HepG2 (cell line): Measurements from ENCODE around the gene ZSCAN31. TPM values are rescaled to one million over a fixed set of nuclear protein-coding genes. Genes with fewer than 3 reads are reported as not detected.

Experiments used
- CEBPG ChIP-seq: IDR thresholded peaks from 2 replicates; pipeline ENCODE4 v1.6.1; 2016
- DMTF1 ChIP-seq: sonication (generic); formaldehyde crosslinking; IDR thresholded peaks from 2 replicates; pipeline ENCODE4 v1.4.0; 2020; ENCODE audit warnings: mild to moderate bottlenecking, missing genetic modification reagents
- DPF2 ChIP-seq: sonication (generic); formaldehyde crosslinking; IDR thresholded peaks from 2 replicates; pipeline ENCODE4 v1.4.0; 2020; ENCODE audit warnings: mild to moderate bottlenecking, low read depth, missing genetic modification reagents, borderline replicate concordance
- IKZF4 ChIP-seq: sonication (generic); formaldehyde crosslinking; IDR thresholded peaks from 2 replicates; pipeline ENCODE4 v1.5.1; 2020; ENCODE audit warnings: borderline replicate concordance, mild to moderate bottlenecking, low read depth, missing genetic modification reagents; ENCODE audit errors: not compliant biosample characterization
- KLF13 ChIP-seq: sonication (generic); formaldehyde crosslinking; IDR thresholded peaks from 2 replicates; pipeline ENCODE4 v1.4.0; 2020; ENCODE audit warnings: mild to moderate bottlenecking, missing genetic modification reagents
- KMT2A ChIP-seq: sonication (generic); formaldehyde crosslinking; IDR thresholded peaks from 2 replicates; pipeline ENCODE4 v1.4.0; 2020; ENCODE audit warnings: missing genetic modification reagents
- MAFK ChIP-seq, 2 experiments: IDR thresholded peaks in 1 of 2; conservative IDR thresholded peaks in 1 of 2; 2 replicates each; pipeline ENCODE4 v1.6.1; 2011; ENCODE audit warnings: improper control_type of control experiment in 2 of 2, low read length in 2 of 2
- NFRKB ChIP-seq: fragments of 450-650 bp; IDR thresholded peaks from 2 replicates; pipeline ENCODE4 v1.6.1; 2017
- PITX1 ChIP-seq: sonication (generic); formaldehyde crosslinking; IDR thresholded peaks from 2 replicates; pipeline ENCODE4 v1.5.1; 2020; ENCODE audit warnings: mild to moderate bottlenecking, missing genetic modification reagents
- PRDM4 ChIP-seq: sonication (generic); formaldehyde crosslinking; IDR thresholded peaks from 2 replicates; pipeline ENCODE4 v1.9.0; 2021; ENCODE audit warnings: missing genetic modification reagents, borderline replicate concordance
- RNF2 ChIP-seq: fragments of 450-650 bp; conservative IDR thresholded peaks from 2 replicates; pipeline ENCODE4 v1.6.1; 2016; ENCODE audit warnings: low read depth
- SAP130 ChIP-seq: IDR thresholded peaks from 2 replicates; pipeline ENCODE4 v1.6.1; 2016; ENCODE audit warnings: low read depth
- SMARCC2 ChIP-seq: fragments of 450-650 bp; IDR thresholded peaks from 2 replicates; pipeline ENCODE4 v1.6.1; 2017; ENCODE audit warnings: antibody characterized with exemption, mild to moderate bottlenecking
- SRF ChIP-seq: IDR thresholded peaks from 2 replicates; pipeline ENCODE4 v1.6.1; 2011; ENCODE audit warnings: mild to moderate bottlenecking, low read depth, low read length, moderate library complexity
- TARDBP ChIP-seq: sonication (generic); formaldehyde crosslinking; IDR thresholded peaks from 2 replicates; pipeline ENCODE4 v1.8.0; 2022; ENCODE audit warnings: mild to moderate bottlenecking, missing genetic modification reagents
- WIZ ChIP-seq: sonication (generic); formaldehyde crosslinking; IDR thresholded peaks from 2 replicates; pipeline ENCODE4 v1.5.1; 2020; ENCODE audit warnings: mild to moderate bottlenecking, missing genetic modification reagents
- YEATS4 ChIP-seq: sonication (generic); formaldehyde crosslinking; IDR thresholded peaks from 2 replicates; pipeline ENCODE4 v1.4.0; 2020; ENCODE audit warnings: missing genetic modification reagents, borderline replicate concordance
- ZBTB14 ChIP-seq: sonication (generic); formaldehyde crosslinking; IDR thresholded peaks from 2 replicates; pipeline ENCODE4 v1.4.0; 2020; ENCODE audit warnings: missing genetic modification reagents
- ZFP36L2 ChIP-seq: sonication (generic); formaldehyde crosslinking; IDR thresholded peaks from 2 replicates; pipeline ENCODE4 v1.4.0; 2020; ENCODE audit warnings: missing genetic modification reagents
- ZHX1 ChIP-seq: sonication (generic); formaldehyde crosslinking; IDR thresholded peaks from 2 replicates; pipeline ENCODE4 v1.8.1; 2022; ENCODE audit warnings: low read depth, mild to moderate bottlenecking, missing genetic modification reagents
- ZNF205 ChIP-seq: IDR thresholded peaks from 2 replicates; pipeline ENCODE4 v1.6.1; 2018; ENCODE audit warnings: missing biosample characterization, missing genetic modification reagents
- ZNF430 ChIP-seq: sonication (generic); formaldehyde crosslinking; IDR thresholded peaks from 2 replicates; pipeline ENCODE4 v1.9.0; 2021; ENCODE audit warnings: mild to moderate bottlenecking, missing genetic modification reagents
- ZNF766 ChIP-seq: sonication (generic); formaldehyde crosslinking; IDR thresholded peaks from 2 replicates; pipeline ENCODE4 v1.5.0; 2020; ENCODE audit warnings: missing genetic modification reagents, borderline replicate concordance
- polyA plus RNA-seq, 8 experiments: library from polyadenylated mRNA; depleted of rRNA in 3 of 8; stranded (reverse) in 7 of 8; unstranded in 1 of 8; fragments of >200 nt; fragmentation: Illumina TruSeq in 4 of 8; extraction: Trizol in 4 of 8; gene quantifications; 2 replicates each; pipeline versions ENCODE4 v1.2.1 to v1.2.3, GENCODE V29; 2011 to 2016; ENCODE audit warnings: low read depth in 4 of 8, missing spikeins in 1 of 8, mixed read lengths in 1 of 8; ENCODE audit not compliant: insufficient read depth in 1 of 8
- total RNA-seq, 5 experiments: library from RNA; depleted of rRNA; stranded (reverse); fragments of >200 nt; fragmentation: Illumina TruSeq; extraction: Trizol; gene quantifications; 2 replicates each; pipeline ENCODE4 v1.2.3, GENCODE V29; 2016; ENCODE audit warnings: low read depth in 1 of 5

Gene ZSCAN31
- total and polyA plus RNA-seq, 2 of the 13 experiments (the other 11 are each of a cell fraction or from before 2014, with no cell fraction given), result 5.3 to 6.2 TPM

GRCh38 chr6:28281288-28282064 is 54.5 kb downstream of the ZSCAN31 start, which contains the start of gene PGBD1 (continued):
- TF ChIP-seq ZNF766 (CRISPR knock-in tag), result no peak
- no peak for TF ChIP-seq TARDBP (CRISPR knock-in tag)
- TF ChIP-seq WIZ (CRISPR knock-in tag), result no peak
- TF ChIP-seq CEBPG, result no peak
- TF ChIP-seq KLF13 (CRISPR knock-in tag), result no peak
- no peak for TF ChIP-seq ZFP36L2 (CRISPR knock-in tag)
- TF ChIP-seq DPF2 (CRISPR knock-in tag), result no peak
- peak; percentile 70; the same call in 1 of the 2 replicates for TF ChIP-seq PRDM4
- TF ChIP-seq IKZF4 (CRISPR knock-in tag), result no peak
- TF ChIP-seq ZHX1 (CRISPR knock-in tag), result no peak
- TF ChIP-seq KMT2A, result peak; percentile 93
- no peak for TF ChIP-seq ZBTB14
- no peak for TF ChIP-seq SRF
- TF ChIP-seq MAFK (conservative IDR thresholded peaks at IDR 0.05 in 1 of 2, IDR thresholded peaks at IDR 0.05 in 1 of 2; ENCODE audit: low read length in 2 of 2), result no peak
- no peak for TF ChIP-seq DMTF1
- peak; percentile 79; the same call in 1 of the 2 replicates for TF ChIP-seq ZNF430
- peak; percentile 86 for TF ChIP-seq YEATS4 (CRISPR knock-in tag)
- no peak for TF ChIP-seq SMARCC2
- TF ChIP-seq RNF2, result no peak
- TF ChIP-seq SAP130 (CRISPR knock-in tag), result peak; percentile 92
- no peak for TF ChIP-seq PITX1
- no peak for TF ChIP-seq NFRKB
- TF ChIP-seq ZNF205 (CRISPR knock-in tag), result peak; percentile 40; the same call in 1 of the 2 replicates
